Kidney capillary endothelial cell (primary cell): ENCODE results near the gene EEPD1.

Source experiments
- DNase-seq: peaks from one replicate; pipeline ENCODE4 v3.0.0-alpha.2; 2018; ENCODE audit warnings: low spot score

EEPD1 gene

GRCh38 chr7:36300696-36301350 is 147.8 kb downstream of the EEPD1 start:
- no peak for DNase-seq

- DNase-seq, result no peak
These were observed 149.1 kb downstream of the EEPD1 start for GRCh38 chr7:36301914-36302771.

GRCh38 chr7:36303202-36304098 is 150.4 kb downstream of the EEPD1 start:
- peak; percentile 65 for DNase-seq

- no peak for DNase-seq
These were observed 151.0 kb downstream of the EEPD1 start for GRCh38 chr7:36304099-36304425.

GRCh38 chr7:36305226-36305625 is 152.2 kb downstream of the EEPD1 start:
- no peak for DNase-seq

- no peak for DNase-seq
These were observed 152.6 kb downstream of the EEPD1 start for GRCh38 chr7:36305648-36306047.

- no peak for DNase-seq
These were observed 153.2 kb downstream of the EEPD1 start for GRCh38 chr7:36306222-36306621.

- DNase-seq, result no peak
These were observed 153.7 kb downstream of the EEPD1 start for GRCh38 chr7:36306722-36307121.

- DNase-seq, result no peak
These were observed 155.0 kb downstream of the EEPD1 start for GRCh38 chr7:36308031-36308430.

- no peak for DNase-seq
These were observed 156.2 kb downstream of the EEPD1 start for GRCh38 chr7:36309301-36309700.

GRCh38 chr7:36309716-36310115 is 156.7 kb downstream of the EEPD1 start:
- no peak for DNase-seq

GRCh38 chr7:36310897-36311296 is 157.8 kb downstream of the EEPD1 start:
- no peak for DNase-seq

GRCh38 chr7:36311539-36311938 is 158.5 kb downstream of the EEPD1 start:
- no peak for DNase-seq

GRCh38 chr7:36312064-36312914 is 159.2 kb downstream of the EEPD1 start:
- DNase-seq, result no peak

- no peak for DNase-seq
These were observed 159.9 kb downstream of the EEPD1 start for GRCh38 chr7:36312915-36313334.

GRCh38 chr7:36313607-36314006 is 160.6 kb downstream of the EEPD1 start:
- no peak for DNase-seq

- no peak for DNase-seq
These were observed 161.4 kb downstream of the EEPD1 start for GRCh38 chr7:36314491-36314890.

GRCh38 chr7:36315309-36315944 is 162.4 kb downstream of the EEPD1 start:
- DNase-seq, result peak; percentile 55

GRCh38 chr7:36316319-36316718 is 163.3 kb downstream of the EEPD1 start:
- no peak for DNase-seq

- no peak for DNase-seq
These were observed 164.2 kb downstream of the EEPD1 start for GRCh38 chr7:36317276-36317675.

GRCh38 chr7:36318116-36318515 is 165.1 kb downstream of the EEPD1 start:
- no peak for DNase-seq
